HG03196 (cell line): ENCODE results near the gene CBR3.

Experiments used
- ATAC-seq: cut with Tn5 transposase; IDR thresholded peaks from one replicate; pipeline ENCODE4 v1.9.1; 2021; ENCODE audit not compliant: unreplicated experiment

The CBR3 gene

DNA sequence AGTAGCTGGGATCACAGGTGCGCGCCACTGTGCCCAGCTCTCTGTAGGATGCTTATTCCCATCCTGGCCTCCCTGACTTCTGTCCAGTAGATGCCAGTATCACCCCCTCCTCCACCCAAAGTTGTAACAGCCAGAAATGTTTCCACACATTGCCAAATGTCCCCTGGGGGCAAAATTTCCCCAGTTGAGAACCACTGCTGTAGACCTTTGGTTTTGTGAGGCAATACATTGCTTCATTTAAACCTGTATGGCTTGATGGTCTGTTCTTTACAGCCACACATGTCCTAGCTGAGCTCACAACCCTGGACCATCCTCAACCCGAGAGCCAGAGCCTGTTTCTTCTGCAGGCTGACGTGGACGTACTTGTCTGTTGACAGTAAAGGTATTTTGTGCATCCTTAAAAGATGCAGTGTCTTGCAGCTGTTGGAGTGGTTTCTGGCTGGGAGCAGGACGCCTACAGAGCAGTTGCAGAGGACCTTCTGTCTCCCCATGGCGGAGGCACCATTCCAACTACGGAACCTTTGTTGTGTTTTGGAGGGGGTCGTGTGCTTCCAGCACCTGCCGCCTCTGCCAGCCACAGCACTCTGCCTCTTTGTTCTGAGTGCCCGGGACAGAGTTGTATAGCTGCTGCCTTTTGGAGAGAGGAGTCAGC lies 48.4 kb downstream of the CBR3 start:
- no peak for ATAC-seq

DNA sequence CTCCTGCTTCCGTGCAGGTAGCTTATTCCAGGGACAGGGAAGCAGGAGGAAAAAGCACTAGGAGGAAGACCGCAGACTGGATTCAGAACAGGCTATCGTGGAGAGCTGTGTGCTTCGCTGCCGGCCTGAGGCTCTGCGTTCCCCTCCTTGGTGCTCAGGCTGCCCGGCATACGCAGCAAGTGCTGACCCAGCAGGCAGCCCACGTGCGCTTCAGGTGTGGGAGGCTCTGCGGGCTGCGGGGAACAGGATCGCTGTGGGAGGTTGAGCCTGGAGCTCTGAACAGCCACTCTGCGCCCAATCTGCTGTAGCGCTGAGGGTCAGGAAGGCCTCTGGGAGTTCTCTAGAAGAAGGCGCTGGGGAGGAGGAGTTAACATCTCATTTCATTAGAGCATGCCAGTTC lies 49.7 kb downstream of the CBR3 start:
- ATAC-seq: no peak

DNA sequence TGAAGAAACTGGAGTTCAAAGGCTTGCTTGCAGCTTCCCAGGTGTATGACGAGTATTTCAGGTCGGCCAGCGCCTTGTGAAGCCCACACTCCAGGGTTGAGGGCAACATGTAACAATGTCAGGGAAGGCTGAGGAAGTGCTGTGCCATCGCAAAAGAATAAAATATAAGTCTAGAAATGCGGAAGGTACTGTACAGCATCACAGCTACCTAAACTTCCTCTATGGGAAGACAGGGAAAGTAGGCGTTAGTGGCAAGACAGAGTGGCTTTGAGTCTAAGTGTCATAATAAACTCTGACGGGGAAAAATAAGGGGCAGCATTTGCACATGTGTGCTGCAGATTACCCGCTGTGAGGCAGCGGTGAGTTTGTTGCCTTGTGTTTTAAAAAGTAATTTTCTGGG lies 50.6 kb downstream of the CBR3 start:
- ATAC-seq: no peak

DNA sequence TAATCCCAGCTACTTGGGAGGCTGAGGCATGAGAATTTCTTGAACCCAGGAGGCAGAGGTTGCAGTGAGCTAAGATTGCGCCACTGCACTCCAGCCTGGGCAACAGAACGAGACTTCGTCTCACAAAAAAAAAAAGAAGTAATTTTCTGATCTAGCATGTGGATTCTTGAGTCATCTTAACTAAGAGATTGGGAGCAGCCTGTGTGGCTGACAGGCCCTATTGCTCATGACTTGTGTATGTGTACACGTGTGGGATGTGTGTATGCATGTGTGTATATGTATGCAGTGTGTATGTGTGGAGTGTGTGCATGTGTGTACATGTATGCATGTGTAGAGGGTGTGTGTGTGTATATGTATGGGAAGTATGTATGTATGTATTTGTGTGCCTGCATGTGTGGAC lies 51.2 kb downstream of the CBR3 start:
- ATAC-seq: no peak

DNA sequence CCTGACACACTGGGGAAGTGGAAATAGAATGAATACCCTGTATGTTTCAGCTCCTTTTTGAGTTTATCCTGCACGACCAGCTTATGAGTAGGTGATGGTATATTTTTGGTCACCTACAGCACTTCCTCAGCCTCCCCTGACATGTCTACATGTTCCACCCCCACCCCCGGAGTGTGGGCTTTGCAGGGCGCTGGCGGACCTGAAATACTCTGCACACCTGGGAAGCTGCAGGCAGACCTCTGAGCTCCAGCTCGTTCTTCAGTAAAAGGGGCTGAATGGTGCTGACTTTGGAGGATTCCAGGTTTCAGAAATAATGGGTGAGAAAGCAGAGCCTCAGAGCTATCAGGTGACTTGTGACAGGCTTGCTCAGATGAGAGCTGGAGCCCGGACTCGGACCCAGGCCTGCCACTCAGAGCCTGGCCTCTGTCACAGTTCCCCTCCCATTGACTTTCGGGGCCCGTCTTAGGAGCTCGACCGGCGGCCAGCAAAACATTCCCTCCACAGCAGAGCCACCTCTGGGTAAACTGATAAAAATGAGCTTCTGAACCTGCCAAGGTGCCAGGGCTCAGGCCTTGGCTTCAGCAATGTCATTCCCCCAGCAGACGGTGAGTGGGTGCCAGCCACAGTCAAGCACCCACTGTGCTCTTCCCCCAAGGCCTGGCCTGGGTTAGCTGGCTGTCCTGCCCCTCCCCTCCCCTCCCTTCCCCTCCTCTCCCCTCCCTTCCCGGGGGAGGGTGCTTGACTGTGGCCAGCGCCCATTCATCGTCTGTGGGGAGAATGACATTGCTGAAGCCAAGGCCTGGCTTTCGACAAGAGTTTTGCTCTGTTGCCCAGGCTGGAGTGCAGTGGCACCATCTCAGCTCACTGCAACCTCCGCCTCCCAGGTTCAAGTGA lies 51.9 kb downstream of the CBR3 start:
- ATAC-seq: no peak

DNA sequence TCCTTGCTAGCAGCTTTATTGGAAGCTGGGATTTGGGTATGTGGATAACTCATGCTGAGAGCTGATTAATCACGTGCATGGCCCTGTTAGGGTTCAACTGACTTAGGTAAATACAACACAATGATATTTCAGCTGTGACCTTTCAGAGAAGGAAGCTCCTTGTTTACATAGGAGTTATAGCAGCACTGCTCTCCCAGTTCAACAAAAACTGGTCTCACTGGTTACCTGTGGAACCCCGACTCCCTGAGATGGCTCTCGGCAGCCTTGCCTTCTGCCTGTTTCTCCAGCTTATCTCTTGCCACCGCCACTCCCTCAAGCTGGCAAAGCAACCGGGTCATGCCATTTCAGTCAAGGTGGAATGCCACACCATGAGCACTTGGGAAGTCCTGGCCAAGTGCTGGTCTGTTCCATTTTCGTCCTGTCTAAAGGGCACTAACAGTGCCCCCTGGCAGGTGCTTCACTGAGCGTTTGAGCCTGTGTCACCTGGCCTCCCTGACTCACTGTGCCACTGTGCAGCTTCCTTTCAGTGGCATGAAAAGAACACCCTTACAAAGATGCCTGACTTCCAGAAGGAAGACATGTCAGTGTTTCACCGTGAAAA lies 53.3 kb downstream of the CBR3 start:
- no peak for ATAC-seq

DNA sequence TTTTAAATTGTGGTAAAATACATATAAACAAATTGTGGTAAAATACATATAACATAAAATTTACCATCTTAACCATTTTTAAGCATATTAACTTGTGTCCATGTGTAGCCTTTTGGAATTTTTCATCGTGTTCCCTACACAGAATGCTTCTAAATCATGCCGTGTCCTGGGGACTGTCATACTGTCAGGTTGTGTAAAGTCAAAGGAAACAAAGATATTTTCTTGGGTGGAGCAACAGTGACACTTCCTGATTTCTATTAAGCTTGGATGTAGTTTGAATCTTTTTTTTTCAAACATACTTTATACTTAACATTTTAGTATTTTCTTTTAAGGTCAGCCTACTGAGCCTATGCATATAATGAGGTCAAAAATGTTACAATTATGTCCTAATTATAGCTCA lies 54.1 kb downstream of the CBR3 start:
- no peak for ATAC-seq

DNA sequence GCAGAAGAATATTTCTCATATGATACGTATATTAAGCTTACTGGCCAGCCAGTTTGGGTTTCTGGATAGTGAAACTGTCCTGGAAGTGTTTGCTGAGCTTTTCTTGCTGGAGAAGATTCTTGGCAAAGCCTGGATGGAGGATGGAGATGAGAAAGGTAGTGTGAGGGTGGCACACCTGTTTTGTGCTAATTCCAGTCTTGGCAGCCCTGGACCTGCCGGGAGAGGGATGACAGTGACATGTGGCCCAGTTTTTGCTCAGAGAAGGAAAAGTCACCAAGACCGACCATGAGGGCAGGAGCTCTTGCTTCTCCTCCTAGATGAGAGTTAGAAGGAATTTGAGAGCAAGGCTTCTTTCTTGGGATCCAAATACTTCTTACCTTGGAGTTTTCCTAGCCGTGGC lies 55.9 kb downstream of the CBR3 start:
- ATAC-seq: no peak

DNA sequence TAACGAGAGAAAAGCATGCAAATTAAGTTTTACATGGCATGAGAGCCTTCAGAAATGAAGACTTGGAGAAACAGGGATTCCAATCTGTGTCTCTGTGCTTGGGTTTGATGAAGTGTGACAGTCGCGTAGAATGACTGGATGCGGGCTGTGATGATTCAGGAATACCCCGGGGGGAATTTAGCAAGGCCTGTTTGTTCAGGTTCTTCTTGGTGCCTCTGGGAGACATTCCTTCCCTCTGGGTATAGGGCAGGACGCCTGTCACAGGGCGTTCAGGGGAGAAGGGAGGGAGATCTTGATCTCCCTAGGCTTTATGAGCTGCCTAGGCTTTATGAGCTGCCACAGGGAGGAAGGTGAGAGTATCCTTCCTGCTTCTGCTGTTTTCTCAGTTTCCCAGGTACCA lies 58.3 kb downstream of the CBR3 start:
- no peak for ATAC-seq

DNA sequence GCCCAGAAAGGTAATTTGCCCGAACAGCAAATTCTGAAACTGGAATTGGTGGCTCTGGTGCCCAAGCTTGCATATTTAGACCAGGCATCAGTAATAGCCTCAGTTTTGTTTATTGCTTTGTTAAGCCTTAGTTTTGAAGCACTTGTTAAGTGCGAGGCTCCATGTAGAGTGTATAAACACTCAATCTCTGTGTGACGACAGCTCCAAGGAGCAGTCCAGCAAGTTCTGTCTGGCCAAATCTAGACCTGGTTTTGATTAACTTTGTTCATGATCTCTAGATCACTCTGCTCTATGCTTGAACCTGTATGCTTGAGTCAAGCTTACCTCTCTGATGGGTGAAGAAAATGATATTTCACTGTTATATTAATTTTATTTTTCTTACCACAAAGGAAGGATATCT lies 59.1 kb downstream of the CBR3 start:
- no peak for ATAC-seq

DNA sequence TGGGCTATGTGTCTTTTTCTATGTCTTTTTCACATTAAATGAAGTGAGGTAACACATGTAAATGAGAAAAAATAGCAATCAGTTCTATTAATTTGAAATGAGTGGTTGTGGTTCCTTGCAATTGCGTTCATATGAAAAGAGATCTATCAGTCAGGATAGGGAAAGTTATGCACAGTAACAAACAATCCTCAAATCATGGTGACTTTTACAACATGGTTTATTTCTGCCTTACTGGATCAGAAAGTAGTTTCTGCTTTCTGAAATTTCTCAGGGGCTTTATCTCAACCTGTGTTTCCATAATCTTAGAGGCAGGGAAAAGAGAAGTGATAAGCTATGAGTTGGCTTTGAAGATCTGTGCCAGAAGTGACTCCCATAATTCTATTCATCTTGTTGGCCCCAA lies 60.7 kb downstream of the CBR3 start:
- ATAC-seq: no peak
